Measurements from ENCODE around the gene NHLRC2. TPM values are rescaled to one million over a fixed set of nuclear protein-coding genes. Genes with fewer than 3 reads are reported as not detected.

Gene NHLRC2
- total RNA-seq, 3 donors from 2014 or later: 30.4 to 51.5 (median 31.0) TPM

DNA sequence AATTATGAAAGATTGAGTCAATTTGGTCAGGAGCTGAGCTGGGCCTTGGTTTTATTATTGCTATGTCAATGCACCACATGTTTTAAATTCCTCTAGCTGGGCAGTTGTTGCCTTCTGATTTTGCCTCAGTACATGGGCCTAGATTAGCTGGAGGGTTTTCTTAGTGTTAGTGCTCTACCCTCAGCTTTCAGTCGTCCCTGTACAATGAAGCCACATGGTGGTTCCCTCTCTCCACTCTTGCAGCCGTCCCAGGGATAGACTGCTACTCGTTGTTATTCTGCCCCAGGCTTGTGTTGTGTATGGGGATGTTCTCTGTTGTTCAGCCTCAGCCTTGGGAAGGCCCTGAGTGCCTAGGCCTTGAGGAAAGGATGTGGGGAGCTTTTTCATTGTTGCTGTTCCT is 37.0 kb downstream of the NHLRC2 start:
- no peaks in the 10 kb centered on the region for H3K9me3 ChIP-seq
- intact Hi-C loops (cut with DNase I, micrococcal nuclease): no loop called here
- TF ChIP-seq, protein P1, sequence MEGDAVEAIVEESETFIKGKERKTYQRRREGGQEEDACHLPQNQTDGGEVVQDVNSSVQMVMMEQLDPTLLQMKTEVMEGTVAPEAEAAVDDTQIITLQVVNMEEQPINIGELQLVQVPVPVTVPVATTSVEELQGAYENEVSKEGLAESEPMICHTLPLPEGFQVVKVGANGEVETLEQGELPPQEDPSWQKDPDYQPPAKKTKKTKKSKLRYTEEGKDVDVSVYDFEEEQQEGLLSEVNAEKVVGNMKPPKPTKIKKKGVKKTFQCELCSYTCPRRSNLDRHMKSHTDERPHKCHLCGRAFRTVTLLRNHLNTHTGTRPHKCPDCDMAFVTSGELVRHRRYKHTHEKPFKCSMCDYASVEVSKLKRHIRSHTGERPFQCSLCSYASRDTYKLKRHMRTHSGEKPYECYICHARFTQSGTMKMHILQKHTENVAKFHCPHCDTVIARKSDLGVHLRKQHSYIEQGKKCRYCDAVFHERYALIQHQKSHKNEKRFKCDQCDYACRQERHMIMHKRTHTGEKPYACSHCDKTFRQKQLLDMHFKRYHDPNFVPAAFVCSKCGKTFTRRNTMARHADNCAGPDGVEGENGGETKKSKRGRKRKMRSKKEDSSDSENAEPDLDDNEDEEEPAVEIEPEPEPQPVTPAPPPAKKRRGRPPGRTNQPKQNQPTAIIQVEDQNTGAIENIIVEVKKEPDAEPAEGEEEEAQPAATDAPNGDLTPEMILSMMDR (IDR thresholded peaks at IDR 0.05): no peak
- no peaks in the 10 kb centered on the region for H3K36me3 ChIP-seq (ENCODE audit: low read depth)
- ATAC-seq (peak; percentile 23), DNase-seq (no peak)
- H3K4me3 ChIP-seq: no peak overlapping the region
- no peaks in the 10 kb centered on the region for H3K4me1 ChIP-seq (ENCODE audit: low read depth)

DNA sequence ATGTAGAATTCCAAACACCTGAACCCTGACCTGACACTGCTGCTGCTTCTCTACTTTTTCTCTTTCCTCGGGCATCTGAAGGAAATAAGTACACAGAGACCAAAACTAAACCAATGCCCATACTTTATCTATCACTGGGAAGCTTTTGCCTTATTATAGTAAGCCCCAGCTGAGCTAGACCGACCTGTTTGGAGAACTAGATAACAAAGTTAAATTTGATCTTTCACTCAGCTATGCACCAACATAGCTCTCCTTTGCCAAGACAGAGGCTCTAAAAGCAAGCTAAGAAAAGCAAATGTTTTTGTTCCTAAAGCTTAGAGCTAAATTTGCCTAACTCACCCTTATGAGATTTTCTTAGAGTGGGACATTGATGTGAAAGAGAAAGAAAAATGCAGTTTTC is 39.1 kb downstream of the NHLRC2 start:
- DNase-seq (no peak), ATAC-seq (no peak)
- Histone ChIP-seq H3K4me3 (no peak overlapping the region), H3K9me3 (no peaks in the 10 kb centered on the region), H3K4me1 (ENCODE audit: low read depth) (no peaks in the 10 kb centered on the region), H3K36me3 (ENCODE audit: low read depth) (no peaks in the 10 kb centered on the region)
- intact Hi-C loops (cut with DNase I, micrococcal nuclease): no loop called here
- TF ChIP-seq, protein P1 (IDR thresholded peaks at IDR 0.05): no peak

DNA sequence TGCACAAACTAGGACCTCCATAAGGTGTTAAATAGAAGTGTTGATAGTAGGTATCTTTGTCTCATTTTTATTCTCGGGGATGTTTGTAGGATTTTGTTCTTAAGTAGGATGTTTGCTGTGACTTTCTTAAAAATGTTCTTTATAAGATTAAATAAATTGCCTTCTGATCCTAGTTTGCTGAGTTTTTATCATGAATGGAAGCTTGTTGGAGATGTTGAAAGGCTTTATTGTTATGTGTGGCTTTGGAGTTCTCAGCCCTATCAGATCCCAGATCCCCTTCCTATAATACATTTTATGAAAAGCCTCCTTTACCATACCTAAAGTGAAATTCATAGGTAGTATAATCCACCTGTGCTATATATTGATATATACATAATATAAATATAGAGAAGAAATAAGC is 40.1 kb downstream of the NHLRC2 start:
- no peaks in the 10 kb centered on the region for H3K9me3 ChIP-seq
- H3K36me3 ChIP-seq (ENCODE audit: low read depth): no peaks in the 10 kb centered on the region
- TF ChIP-seq, protein P1 (IDR thresholded peaks at IDR 0.05): no peak
- no peak for DNase-seq
- H3K4me3 ChIP-seq: no peak overlapping the region
- no peak for ATAC-seq
- H3K4me1 ChIP-seq (ENCODE audit: low read depth): no peaks in the 10 kb centered on the region
- intact Hi-C loops (cut with DNase I, micrococcal nuclease): no loop called here

DNA sequence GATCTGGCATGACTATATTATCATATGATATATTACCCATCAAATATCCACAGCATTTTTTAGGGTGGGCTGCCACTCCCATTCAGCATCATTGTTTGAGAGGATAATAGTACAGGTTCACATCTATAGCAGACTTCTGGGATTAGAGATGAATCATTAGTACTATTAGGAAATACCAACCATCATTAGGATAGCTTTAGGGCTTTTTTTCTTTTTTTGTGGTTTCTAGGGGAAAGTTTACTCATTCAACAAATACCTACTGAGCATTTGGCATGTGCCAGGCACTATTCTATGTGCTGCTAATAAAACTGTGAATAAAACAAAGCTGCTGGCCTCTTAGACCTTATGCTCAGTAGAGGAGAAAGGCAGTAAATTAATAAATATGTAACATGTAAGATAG is 40.6 kb downstream of the NHLRC2 start:
- H3K4me1 ChIP-seq (ENCODE audit: low read depth): no peaks in the 10 kb centered on the region
- TF ChIP-seq, protein P1 (IDR thresholded peaks at IDR 0.05): no peak
- H3K4me3 ChIP-seq: no peak overlapping the region
- no peak for ATAC-seq
- H3K9me3 ChIP-seq: no peaks in the 10 kb centered on the region
- DNase-seq: no peak
- H3K36me3 ChIP-seq (ENCODE audit: low read depth): no peaks in the 10 kb centered on the region
- intact Hi-C loops (cut with DNase I, micrococcal nuclease): no loop called here

DNA sequence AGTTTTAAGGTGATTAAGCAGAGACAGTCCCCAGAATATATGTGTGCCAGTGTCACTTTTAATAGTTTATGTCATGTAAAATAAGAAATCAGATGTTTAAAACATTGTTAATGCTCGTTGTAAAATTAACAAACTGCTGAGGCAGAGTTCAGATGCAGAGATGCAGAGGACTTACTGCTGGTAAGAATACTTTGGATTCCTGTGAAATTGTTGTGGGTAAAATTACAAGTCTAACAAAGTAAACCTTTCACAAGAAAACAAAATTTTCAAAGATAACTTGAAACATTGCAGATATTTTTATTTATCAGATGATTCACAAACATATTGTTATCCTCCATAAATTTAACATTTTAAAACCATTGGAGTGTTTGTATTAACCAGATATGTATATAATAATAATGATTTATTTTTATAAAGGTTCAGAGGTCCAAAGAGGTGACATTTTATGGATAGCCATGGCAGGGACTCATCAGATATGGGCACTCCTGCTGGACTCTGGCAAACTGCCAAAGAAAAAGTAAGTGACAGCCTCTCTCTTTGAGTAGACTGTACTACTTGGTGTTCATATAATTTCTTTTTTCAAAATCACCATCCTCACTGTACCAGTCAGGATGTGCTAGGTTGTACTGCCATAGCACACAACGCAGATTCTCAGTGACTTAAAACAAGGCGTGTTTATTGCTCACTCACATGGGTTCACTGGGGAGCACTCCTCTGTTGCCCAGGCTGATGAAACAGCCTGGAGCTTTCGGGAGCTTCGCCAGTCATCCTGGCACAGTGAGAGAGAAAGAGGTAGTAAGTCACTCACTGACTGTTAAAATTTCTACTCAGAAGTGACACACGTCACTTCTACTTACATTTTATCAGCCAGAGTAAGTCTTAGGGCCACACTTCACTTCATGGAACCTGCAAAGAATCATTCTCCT is 43.5 kb downstream of the NHLRC2 start:
- no peak for ATAC-seq

More for the DNA sequence above, 43.5 kb downstream of the NHLRC2 start:
- Histone ChIP-seq H3K9me3 (no peaks in the 10 kb centered on the region), H3K4me3 (no peak overlapping the region), H3K4me1 (ENCODE audit: low read depth) (no peaks in the 10 kb centered on the region), H3K36me3 (ENCODE audit: low read depth) (no peaks in the 10 kb centered on the region)
- intact Hi-C loops (cut with DNase I, micrococcal nuclease): no loop called here
- TF ChIP-seq, protein P1 (IDR thresholded peaks at IDR 0.05): no peak
- no peak for DNase-seq

All from mucosa of descending colon (tissue), 3 donors.